ENCODE measurements around the gene LAMTOR5.
A peak's percentile ranks its signal among the peaks of the same experiment; 100 is the strongest.
"Not testable (repeated sequence)": the region's sequence is repeated elsewhere in the genome, so short reads cannot be mapped to it uniquely, and the experiment has no call there.

LAMTOR5 gene

DNA sequence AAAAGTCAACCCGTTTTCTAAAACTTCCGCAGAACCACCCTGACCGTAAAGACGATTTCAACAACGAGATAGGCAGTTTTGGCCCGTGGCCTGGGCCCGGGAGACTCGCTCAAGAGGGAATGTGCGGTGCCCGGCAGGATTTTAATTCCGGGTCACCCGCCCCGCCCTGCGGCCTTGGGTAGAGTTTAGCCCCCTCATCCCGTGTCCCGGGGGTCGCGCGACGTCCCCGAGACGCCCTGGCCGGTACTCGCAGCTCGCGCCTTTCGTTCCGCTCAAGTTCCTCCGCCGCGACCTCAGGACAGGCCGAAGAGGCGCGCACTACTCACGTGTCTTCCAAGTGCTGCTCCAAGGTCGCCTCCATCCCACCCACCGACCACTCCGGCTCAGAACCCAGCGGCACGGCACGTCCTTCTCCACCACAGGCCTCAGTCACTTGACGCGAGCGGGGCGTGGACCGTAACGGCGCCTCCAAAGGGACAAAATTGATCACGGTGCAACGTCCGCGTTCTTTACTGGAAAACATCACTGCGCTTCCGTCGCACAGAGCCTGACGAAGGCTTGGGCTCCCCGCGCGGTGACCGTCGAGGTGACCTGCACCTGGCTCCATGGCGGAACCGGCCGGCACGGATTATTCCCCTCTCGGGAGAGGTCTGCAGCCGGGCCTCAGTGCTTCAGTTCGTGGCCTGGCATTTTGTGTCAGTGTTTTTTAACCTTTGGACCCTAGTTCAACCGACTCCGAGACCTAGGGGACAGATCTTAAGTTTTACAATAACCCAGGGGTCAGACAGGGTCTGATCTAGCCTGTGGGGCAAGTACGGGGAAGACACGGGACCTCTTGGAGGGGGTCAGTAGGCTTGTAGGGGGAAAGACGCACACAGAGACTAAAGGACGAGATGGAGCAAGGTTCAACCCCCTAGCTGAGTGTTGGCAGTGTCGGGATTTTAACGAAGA lies at the start of gene LAMTOR5:
Gene LAMTOR5 (minus strand): TSS at position 435 of the 951 bp plus-strand sequence. CDS start 74 bp downstream, at position 361.
- DNase-seq = peak; percentile 84

GRCh38 chr1:110457206-110457605 lies 49.7 kb upstream of the LAMTOR5 start:
- no peak for DNase-seq

GRCh38 chr1:110455151-110455550 lies 47.7 kb upstream of the LAMTOR5 start:
- no peak for DNase-seq

DNA sequence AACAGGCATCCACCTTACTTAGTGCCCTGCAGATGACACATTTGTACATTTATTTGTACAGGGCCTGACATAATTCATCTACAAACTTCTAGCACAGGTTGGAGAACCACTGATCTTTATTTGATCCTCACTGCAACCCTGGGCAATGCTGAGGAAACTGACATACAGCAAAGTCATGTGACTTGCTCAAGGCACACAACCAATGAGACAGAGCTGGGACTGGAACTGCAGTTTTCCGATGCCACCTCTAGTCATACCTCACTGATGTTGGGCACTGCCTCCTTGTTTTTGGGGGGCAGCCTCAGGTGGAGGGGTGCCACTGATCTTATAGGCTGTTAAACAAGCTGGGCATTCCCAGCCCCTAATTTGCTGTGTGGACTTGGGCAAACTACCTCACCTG lies 46.8 kb upstream of the LAMTOR5 start:
- no peak for DNase-seq

GRCh38 chr1:110453829-110454228 lies 46.3 kb upstream of the LAMTOR5 start:
- DNase-seq = no peak

GRCh38 chr1:110452330-110452729 lies 44.8 kb upstream of the LAMTOR5 start:
- DNase-seq = no peak

GRCh38 chr1:110450929-110451328 lies 43.4 kb upstream of the LAMTOR5 start, which contains the start of gene PROK1:
PROK1 (plus strand) TSS chr1:110451149; CDS start chr1:110451217, 68 bp downstream.
- no peak for DNase-seq

DNA sequence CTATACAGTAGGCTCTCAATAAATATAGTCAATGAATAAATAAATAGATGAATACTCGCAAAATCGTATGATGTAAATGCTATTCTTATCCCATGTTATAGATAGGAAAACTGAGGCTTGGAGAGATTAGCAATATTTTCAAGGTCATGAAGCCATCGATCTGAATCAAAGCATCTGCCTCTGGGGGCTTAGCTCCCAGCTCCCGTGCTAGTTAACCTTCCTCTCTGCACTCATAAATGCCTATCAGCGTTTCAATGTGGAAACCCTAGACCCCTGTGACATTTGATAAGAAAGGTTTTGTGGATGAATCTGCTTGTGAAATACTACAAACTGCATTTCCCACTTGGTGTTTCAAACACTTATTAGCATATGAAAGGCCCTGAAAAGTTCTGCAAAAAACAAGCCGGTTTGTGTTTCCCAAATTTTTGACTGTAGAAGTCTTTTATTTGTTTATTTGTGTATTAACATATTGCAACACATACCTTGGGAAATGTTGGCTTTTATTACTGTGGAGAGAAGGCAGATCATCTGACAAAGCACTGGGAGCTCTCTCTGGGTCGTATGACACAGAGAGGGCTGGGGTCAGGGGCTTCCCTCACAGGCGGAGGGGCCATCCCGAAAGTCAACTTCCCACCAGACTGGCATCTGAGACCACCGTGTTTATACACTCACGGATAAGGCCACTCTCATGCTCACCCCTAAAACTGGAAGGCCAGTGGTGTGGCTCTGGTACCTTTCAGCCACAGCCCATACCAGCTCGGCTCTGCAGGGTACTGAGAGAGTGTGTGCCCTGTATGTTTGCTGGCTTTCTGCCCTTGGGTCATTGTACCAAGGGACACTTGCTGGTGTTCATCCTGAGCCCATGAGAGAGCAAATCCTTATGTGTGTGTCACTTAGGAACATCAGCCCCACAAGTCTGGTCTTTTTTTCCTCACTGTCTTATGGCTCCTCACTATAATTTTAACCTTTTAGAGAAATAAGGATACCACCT lies 42.5 kb upstream of the LAMTOR5 start:
- DNase-seq = no peak

- DNase-seq = no peak
Observed at GRCh38 chr1:110444561-110444960, 37.1 kb upstream of the LAMTOR5 start.

DNA sequence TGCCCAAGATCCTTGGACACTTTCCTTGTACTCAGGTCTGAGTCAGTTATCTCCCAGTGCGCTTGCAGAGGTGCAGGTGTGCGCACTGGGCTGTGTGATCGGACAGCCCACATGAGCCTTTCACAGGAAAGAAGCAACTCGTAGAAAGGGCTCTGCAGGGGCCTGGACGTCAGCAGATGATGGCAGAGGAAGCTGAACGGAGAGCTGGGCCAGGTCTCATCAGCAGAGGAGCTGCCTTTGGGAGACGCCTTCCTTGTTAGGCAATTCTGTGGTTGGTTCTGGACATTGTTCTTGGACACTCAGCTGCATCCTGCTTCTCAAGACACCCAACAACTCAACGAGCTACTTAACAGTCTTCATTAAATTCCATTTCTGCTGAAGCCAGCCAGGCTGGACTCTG lies 36.0 kb upstream of the LAMTOR5 start:
- DNase-seq = no peak

GRCh38 chr1:110441888-110442287 lies 34.4 kb upstream of the LAMTOR5 start:
- no peak for DNase-seq

DNA sequence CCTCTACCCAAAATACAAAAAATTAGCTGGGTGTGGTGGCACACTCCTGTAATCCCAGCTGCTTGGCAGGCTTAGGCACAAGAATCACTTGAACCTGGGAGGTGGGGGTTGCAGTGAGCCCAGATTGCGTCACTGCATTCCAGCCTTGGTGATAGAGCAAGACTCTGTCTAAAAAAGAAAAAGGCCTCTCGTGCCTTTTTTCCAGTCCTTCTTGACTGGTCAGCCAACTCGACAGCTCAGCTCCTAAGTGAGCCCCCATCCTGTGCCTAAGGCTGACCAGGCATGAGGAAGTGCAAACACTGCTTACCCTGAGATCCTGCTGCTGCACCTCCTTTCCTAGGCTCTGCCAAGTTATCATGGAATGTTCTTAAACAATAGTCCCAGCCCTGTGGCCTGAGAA lies 33.4 kb upstream of the LAMTOR5 start:
- no peak for DNase-seq

GRCh38 chr1:110439873-110440272 lies 32.4 kb upstream of the LAMTOR5 start:
- DNase-seq = not testable (repeated sequence)

DNA sequence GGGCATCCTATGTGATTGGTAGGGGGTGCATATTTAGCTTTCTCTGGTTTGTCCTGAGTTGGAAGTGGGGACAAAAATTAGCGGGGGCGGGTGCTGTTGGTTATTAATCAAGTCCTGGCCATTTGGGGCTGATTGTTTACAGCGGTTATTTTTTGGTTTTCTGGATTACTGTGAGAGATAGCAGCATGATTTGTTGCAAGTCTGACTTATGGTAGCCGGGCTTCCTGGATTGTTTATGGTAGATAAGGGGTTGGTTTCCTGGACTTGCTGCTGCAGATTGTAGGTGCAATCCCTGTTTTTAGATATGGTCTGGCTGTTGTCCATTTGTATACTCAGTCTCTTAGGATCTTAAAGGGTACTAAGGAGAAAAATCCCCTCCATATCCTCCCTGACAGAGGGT lies 31.4 kb upstream of the LAMTOR5 start:
- no peak for DNase-seq

DNA sequence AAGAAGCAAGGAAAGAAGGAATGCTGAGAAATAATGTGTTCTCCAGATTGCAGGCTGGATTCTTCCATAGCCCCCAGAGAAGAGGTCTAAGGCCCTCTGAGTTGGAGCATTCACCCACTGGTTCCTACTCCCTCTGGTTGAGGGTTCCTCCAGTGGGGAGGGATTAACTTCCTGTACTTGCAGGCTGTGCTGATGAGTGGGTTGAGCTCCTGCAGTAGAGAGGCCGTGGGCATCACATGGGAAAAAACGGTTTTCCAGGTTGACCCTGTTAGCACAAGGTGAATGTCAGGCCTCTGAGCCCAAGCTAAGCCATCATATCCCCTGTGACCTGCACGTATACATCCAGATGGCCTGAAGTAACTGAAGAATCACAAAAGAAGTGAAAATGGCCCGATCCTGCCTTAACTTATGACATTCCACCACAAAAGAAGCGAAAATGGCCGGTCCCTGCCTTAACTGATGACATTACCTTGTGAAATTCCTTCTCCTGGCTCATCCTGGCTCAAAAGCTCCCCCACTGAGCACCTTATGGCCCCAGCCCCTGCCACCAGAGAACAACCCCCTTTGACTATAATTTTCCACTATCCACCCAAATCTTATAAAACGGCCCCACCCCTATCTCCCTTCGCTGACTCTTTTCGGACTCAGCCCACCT lies 30.3 kb upstream of the LAMTOR5 start:
- not testable (repeated sequence) for DNase-seq

DNA sequence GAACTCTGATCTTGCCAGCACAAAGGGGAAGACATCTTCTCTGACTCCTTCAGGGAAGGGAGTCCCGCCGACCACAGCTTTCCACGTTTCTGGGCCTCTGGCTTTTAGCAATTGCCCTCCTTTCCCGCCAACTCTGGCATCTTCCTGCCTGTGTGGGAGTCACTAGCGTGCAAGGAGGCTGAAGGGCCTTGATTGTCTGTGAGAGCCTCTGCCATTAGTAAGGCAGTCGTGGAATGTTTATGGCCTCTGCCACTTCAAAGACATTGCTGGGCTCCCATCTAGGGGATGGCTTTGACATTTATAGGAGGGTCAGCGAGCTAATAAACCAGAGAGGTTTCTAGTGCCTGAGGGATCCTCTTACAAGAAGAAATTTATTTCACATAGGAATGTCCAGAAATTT lies 29.1 kb upstream of the LAMTOR5 start:
- DNase-seq = no peak

GRCh38 chr1:110434946-110435345 lies 27.5 kb upstream of the LAMTOR5 start:
- no peak for DNase-seq

GRCh38 chr1:110433803-110434202 lies 26.3 kb upstream of the LAMTOR5 start:
- DNase-seq = no peak

DNA sequence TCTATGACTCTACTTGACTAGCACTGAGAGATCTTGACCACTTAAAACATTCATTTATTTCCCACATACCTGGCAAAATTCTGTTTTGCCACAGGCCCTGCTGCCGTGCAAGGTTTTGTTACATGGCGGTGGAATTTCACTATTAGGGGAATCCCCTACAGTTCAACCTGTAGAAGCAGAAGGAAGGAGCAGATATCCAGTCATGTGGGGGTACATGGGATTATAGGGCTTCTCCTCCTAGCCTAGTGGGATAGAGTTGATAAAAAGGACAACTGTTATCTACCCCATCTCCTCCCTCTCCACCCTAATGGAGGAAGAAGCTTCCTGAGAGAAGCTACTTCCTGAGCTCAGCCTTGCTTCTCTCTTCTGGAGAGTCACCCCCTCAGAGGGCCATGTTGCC lies 25.7 kb upstream of the LAMTOR5 start:
- DNase-seq = no peak

GRCh38 chr1:110430901-110431300 lies 23.4 kb upstream of the LAMTOR5 start:
- DNase-seq = no peak

- no peak for DNase-seq
Observed at GRCh38 chr1:110430366-110430765, 22.9 kb upstream of the LAMTOR5 start.

- DNase-seq = no peak
Observed at GRCh38 chr1:110428946-110429345, 21.5 kb upstream of the LAMTOR5 start.

- DNase-seq = no peak
Observed at GRCh38 chr1:110426854-110427253, 19.4 kb upstream of the LAMTOR5 start.

All from DMS79 treated with DMSO at 0.1 percent for 48 hours (cell line).